ENCODE measurements around the gene SLC4A3.

DNA sequence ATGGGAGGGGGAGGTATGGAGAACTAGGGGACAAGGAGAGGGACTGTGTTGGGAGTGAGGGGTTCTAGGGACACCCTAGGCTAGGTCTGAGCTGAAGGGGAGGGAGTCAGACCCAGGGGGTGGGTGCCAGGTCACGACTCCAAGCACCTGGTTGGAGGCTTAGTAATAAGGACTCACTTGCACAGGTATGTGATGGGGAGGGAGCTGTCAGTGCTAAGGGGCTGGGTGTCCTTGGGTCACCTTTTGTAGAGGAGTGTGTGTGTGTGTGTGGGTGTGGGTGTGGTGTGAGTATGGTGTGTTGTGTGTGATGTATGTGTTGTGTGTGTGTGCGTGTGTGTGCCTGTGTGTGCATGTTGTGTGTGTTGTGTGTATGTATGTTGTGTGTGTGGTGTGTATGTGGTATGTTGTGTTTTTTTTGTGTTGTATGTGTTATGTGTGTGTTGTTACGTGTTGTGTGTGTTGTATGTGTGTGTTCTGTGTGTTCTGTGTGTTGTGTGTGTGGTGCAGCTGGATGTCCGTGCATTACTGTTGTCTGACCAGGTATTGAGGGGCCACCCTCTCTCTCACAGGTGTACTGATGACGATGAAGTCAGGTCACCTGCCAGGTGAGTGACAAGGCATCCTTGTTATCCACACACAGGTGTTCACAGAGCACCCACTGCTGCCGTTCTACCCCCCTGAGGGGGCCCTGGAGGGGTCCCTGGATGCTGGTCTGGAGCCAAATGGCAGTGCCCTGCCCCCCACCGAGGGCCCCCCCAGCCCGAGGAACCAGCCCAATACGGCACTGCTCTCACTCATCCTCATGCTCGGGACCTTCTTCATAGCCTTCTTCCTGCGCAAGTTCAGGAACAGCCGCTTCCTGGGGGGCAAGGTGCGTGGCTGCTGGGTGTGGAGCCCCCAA, 9.8 kb downstream of the SLC4A3 start:
- TF ChIP-seq, protein P1, sequence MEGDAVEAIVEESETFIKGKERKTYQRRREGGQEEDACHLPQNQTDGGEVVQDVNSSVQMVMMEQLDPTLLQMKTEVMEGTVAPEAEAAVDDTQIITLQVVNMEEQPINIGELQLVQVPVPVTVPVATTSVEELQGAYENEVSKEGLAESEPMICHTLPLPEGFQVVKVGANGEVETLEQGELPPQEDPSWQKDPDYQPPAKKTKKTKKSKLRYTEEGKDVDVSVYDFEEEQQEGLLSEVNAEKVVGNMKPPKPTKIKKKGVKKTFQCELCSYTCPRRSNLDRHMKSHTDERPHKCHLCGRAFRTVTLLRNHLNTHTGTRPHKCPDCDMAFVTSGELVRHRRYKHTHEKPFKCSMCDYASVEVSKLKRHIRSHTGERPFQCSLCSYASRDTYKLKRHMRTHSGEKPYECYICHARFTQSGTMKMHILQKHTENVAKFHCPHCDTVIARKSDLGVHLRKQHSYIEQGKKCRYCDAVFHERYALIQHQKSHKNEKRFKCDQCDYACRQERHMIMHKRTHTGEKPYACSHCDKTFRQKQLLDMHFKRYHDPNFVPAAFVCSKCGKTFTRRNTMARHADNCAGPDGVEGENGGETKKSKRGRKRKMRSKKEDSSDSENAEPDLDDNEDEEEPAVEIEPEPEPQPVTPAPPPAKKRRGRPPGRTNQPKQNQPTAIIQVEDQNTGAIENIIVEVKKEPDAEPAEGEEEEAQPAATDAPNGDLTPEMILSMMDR (IDR thresholded peaks at IDR 0.05) = no peak
- TF ChIP-seq EZH2 (IDR thresholded peaks at IDR 0.05) = no peak

Data from neural progenitor cell (in vitro differentiated cells).